OCI-LY3 (cell line): ENCODE measurements around the gene TRAF3.

Source experiments
- H2AFZ ChIP-seq: fragments of 200-600, 300-600 bp; shearing (Covaris generic); 2 replicates; pipeline ENCODE4 v1.6.0; 2014; ENCODE audit warnings: antibody characterized with exemption, low read depth, low read length
- H3K27ac ChIP-seq: fragments of 200-600, 300-600 bp; sonication (generic); 2 replicates; pipeline ENCODE4 v1.5.1; 2014; ENCODE audit warnings: mild to moderate bottlenecking, low read length, moderate library complexity, mixed read lengths
- H3K27me3 ChIP-seq: fragments of 200-600, 300-600 bp; sonication (generic); 2 replicates; pipeline ENCODE4 v1.6.1; 2014; ENCODE audit warnings: low read depth, low read length, mixed read lengths
- H3K36me3 ChIP-seq: fragments of 200-600, 300-600 bp; sonication (generic); replicated peaks from 2 replicates; pipeline ENCODE3; 2014; ENCODE audit warnings: low read depth, low read length, mixed read lengths
- H3K4me1 ChIP-seq: fragments of 300-600, 200-600 bp; sonication (generic); 2 replicates; pipeline ENCODE4 v1.6.1; 2014; ENCODE audit warnings: low read length, mixed read lengths
- H3K4me2 ChIP-seq: fragments of 200-600, 300-600 bp; sonication (generic); 2 replicates; pipeline ENCODE4 v1.6.1; 2014; ENCODE audit warnings: low read length, mixed read lengths
- H3K4me3 ChIP-seq: fragments of 300-600, 200-600 bp; sonication (generic); 2 replicates; pipeline ENCODE4 v1.5.1; 2014; ENCODE audit warnings: antibody characterized with exemption, mild to moderate bottlenecking, low read length, moderate library complexity
- H3K79me2 ChIP-seq: fragments of 300-600, 200-600 bp; shearing (Covaris generic); 2 replicates; pipeline ENCODE4 v1.6.1; 2014; ENCODE audit warnings: mild to moderate bottlenecking, low read length, mixed read lengths
- H3K9ac ChIP-seq: fragments of 300-600, 200-600 bp; shearing (Covaris generic); 2 replicates; pipeline ENCODE4 v1.6.0; 2014; ENCODE audit warnings: mild to moderate bottlenecking, low read length, moderate library complexity
- H3K9me3 ChIP-seq: fragments of 200-600, 300-600 bp; shearing (Covaris generic); 2 replicates; pipeline ENCODE4 v1.6.1; 2014; ENCODE audit warnings: low read length, mixed read lengths; ENCODE audit not compliant: insufficient read depth
- H4K20me1 ChIP-seq: fragments of 200-600, 300-600 bp; sonication (generic); 2 replicates; pipeline ENCODE4 v1.6.1; 2016; ENCODE audit warnings: low read length, mixed read lengths; ENCODE audit not compliant: insufficient read depth
- CTCF ChIP-seq: fragments of 200-600, 300-600 bp; sonication (generic); IDR thresholded peaks from 2 replicates; pipeline ENCODE4 v1.5.1; 2014; ENCODE audit warnings: antibody characterized with exemption, low read length, low read depth
- EZH2phosphoT487 ChIP-seq: fragments of 200-600 bp; shearing (Covaris generic); IDR thresholded peaks from 2 replicates; pipeline ENCODE4 v1.6.1; 2018; ENCODE audit warnings: antibody characterized with exemption, mixed run types, low read depth

Gene TRAF3

GRCh38 chr14:102945346-102946130 lies 168.3 kb downstream of the TRAF3 start:
- no peak overlapping the region for H2AFZ ChIP-seq
- no peak overlapping the region for H3K4me2 ChIP-seq
- no peak overlapping the region for H3K4me3 ChIP-seq
- no peaks in the 10 kb centered on the region for H3K9me3 ChIP-seq
- no peaks in the 10 kb centered on the region for H3K79me2 ChIP-seq
- H3K9ac ChIP-seq, result no peak overlapping the region
- H3K4me1 ChIP-seq, result peaks cover 41% of the 10 kb centered on the region
- TF ChIP-seq EZH2phosphoT487, result no peak
- TF ChIP-seq CTCF, result no peak
- H3K27ac ChIP-seq, result no peak overlapping the region
- H3K27me3 ChIP-seq, result 0 out of 2 replicates have a peak, but pooled peaks cover 4% of the 10 kb centered on the region
- H4K20me1 ChIP-seq, result no peaks in the 10 kb centered on the region
- H3K36me3 ChIP-seq, result no peaks in the 10 kb centered on the region

- Histone ChIP-seq H3K27ac (no peak overlapping the region), H3K27me3 (no peaks in the 10 kb centered on the region), H3K4me3 (peak overlapping the region; percentile 69), H3K9me3 (no peaks in the 10 kb centered on the region), H3K4me1 (peaks cover 26% of the 10 kb centered on the region), H4K20me1 (no peaks in the 10 kb centered on the region), H3K79me2 (no peaks in the 10 kb centered on the region), H3K4me2 (peak overlapping the region; percentile 90), H3K36me3 (no peaks in the 10 kb centered on the region), H2AFZ (no peak overlapping the region), H3K9ac (no peak overlapping the region)
- TF ChIP-seq EZH2phosphoT487, result no peak
- no peak for TF ChIP-seq CTCF
Observed at GRCh38 chr14:102947321-102948103, 170.3 kb downstream of the TRAF3 start.

DNA sequence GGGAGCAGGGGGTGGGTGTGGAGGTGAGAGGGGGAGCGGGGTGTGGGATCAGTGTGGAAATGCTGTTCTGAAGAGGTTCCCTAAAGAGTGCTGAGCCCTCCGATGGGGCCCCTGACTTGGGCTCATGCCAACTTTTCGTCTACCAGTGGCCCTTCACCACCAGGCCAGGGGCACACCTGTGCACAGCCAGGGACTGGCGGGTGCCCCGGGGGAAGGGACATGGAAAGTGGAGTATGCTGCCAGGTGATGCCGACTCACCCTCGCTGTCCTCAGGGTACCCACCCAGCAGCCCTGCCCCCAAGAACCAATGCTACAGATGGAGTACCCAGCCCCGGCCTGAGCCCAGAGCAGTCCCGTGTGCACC lies 171.4 kb downstream of the TRAF3 start:
- peak overlapping the region; percentile 54 for H3K4me3 ChIP-seq
- H3K9me3 ChIP-seq, result no peaks in the 10 kb centered on the region
- no peak overlapping the region; the same call in 1 of the 2 replicates for H3K9ac ChIP-seq
- no peaks in the 10 kb centered on the region for H3K79me2 ChIP-seq
- peaks cover 26% of the 10 kb centered on the region for H3K4me1 ChIP-seq
- peak overlapping the region; percentile 33; the same call in 1 of the 2 replicates for H3K27ac ChIP-seq
- H3K36me3 ChIP-seq, result no peaks in the 10 kb centered on the region
- H3K4me2 ChIP-seq, result peak overlapping the region; percentile 83
- no peaks in the 10 kb centered on the region for H4K20me1 ChIP-seq
- no peaks in the 10 kb centered on the region for H3K27me3 ChIP-seq
- H2AFZ ChIP-seq, result peak overlapping the region; percentile 70; the same call in 1 of the 2 replicates
- TF ChIP-seq CTCF, result no peak
- no peak for TF ChIP-seq EZH2phosphoT487
